HEK293 (cell line): ENCODE results near the gene ZNF764.
A peak's percentile ranks its signal among the peaks of the same experiment; 100 is the strongest.

ENCODE experiments used
- CTCF ChIA-PET: fragments of 350-600 bp; formaldehyde crosslinking; extraction: SDS; loops from one replicate; lab custom pipeline; 2021; ENCODE audit warnings: antibody characterized with exemption; lab: Yijun Ruan, JAX
- POLR2A ChIA-PET: fragments of 300-600 bp; formaldehyde crosslinking; extraction: SDS; loops from one replicate; lab custom pipeline; 2020; ENCODE audit warnings: antibody characterized with exemption, inconsistent platforms; lab: Yijun Ruan, JAX
- H3K27ac ChIP-seq: fragments of 200-500 bp; sonication (Bioruptor generic); 2 replicates; pipeline ENCODE4 v1.5.1; 2014; ENCODE audit warnings: low read depth, low read length, control low read depth, inconsistent platforms; ENCODE audit errors: extremely low read depth
- H3K36me3 ChIP-seq, 2 experiments: fragments of 200-500 bp in 1 of 2; sonication (Bioruptor generic) in 1 of 2; 1 replicate in 1 of 2; 2 replicates in 1 of 2; pipeline ENCODE4 v1.5.1; 2014 to 2017; ENCODE audit warnings: inconsistent platforms in 2 of 2, low read length in 2 of 2; ENCODE audit not compliant: control insufficient read depth in 2 of 2, insufficient read depth in 1 of 2
- H3K4me1 ChIP-seq: fragments of 200-500 bp; sonication (Bioruptor generic); 2 replicates; pipeline ENCODE4 v1.5.1; 2014; ENCODE audit warnings: mild to moderate bottlenecking, low read length, inconsistent platforms; ENCODE audit not compliant: control insufficient read depth, insufficient read depth
- H3K4me3 ChIP-seq: 2 replicates; pipeline ENCODE4 v1.5.1; 2011; ENCODE audit warnings: low read depth, mild to moderate bottlenecking, control low read depth, low read length, moderate library complexity
- H3K9me3 ChIP-seq: fragments of 200-500 bp; sonication (Bioruptor generic); 2 replicates; pipeline ENCODE4 v1.5.1; 2014; ENCODE audit warnings: low read depth, low read length, inconsistent platforms; ENCODE audit not compliant: control insufficient read depth, insufficient read depth
- EGR2 ChIP-seq: fragments of 450-650 bp; formaldehyde crosslinking; IDR thresholded peaks from 2 replicates; pipeline ENCODE4 v1.5.1; 2016; ENCODE audit warnings: low read depth, missing biosample characterization, missing genetic modification characterization
- FEZF1 ChIP-seq: fragments of 450-650 bp; formaldehyde crosslinking; IDR thresholded peaks from 2 replicates; pipeline ENCODE4 v1.5.1; 2016; ENCODE audit warnings: missing biosample characterization, missing genetic modification characterization
- GLI4 ChIP-seq: fragments of 450-650 bp; formaldehyde crosslinking; IDR thresholded peaks from 2 replicates; pipeline ENCODE4 v1.5.1; 2016; ENCODE audit warnings: missing biosample characterization, missing genetic modification characterization
- IKZF3 ChIP-seq: fragments of 450-650 bp; IDR thresholded peaks from 2 replicates; pipeline ENCODE4 v1.5.0; 2018; ENCODE audit warnings: missing biosample characterization, mild to moderate bottlenecking, missing genetic modification characterization, moderate library complexity
- KLF1 ChIP-seq: fragments of 450-650 bp; formaldehyde crosslinking; IDR thresholded peaks from 2 replicates; pipeline ENCODE4 v1.5.1; 2016; ENCODE audit warnings: missing biosample characterization, missing genetic modification characterization
- MZF1 ChIP-seq: fragments of 450-650 bp; formaldehyde crosslinking; IDR thresholded peaks from 2 replicates; pipeline ENCODE4 v1.5.1; 2017; ENCODE audit warnings: missing biosample characterization, missing genetic modification characterization, borderline replicate concordance
- TCF7L2 ChIP-seq: IDR thresholded peaks from 2 replicates; pipeline ENCODE4 v1.6.1; 2011; ENCODE audit warnings: low read depth, mild to moderate bottlenecking, inconsistent platforms, low read length, moderate library complexity, borderline replicate concordance
- ZBTB20 ChIP-seq: fragments of 450-650 bp; formaldehyde crosslinking; IDR thresholded peaks from 2 replicates; pipeline ENCODE4 v1.5.1; 2016; ENCODE audit warnings: missing biosample characterization, missing genetic modification characterization
- ZBTB21 ChIP-seq: fragments of 450-650 bp; formaldehyde crosslinking; IDR thresholded peaks from 2 replicates; pipeline ENCODE4 v1.5.1; 2017; ENCODE audit warnings: missing biosample characterization, missing genetic modification characterization
- ZBTB48 ChIP-seq: fragments of 450-650 bp; formaldehyde crosslinking; IDR thresholded peaks from 2 replicates; pipeline ENCODE4 v1.5.1; 2016; ENCODE audit warnings: missing biosample characterization, missing genetic modification characterization
- ZEB2 ChIP-seq: fragments of 450-650 bp; formaldehyde crosslinking; IDR thresholded peaks from 2 replicates; pipeline ENCODE4 v1.5.1; 2016; ENCODE audit warnings: missing biosample characterization, missing genetic modification characterization
- ZFHX2 ChIP-seq: fragments of 450-650 bp; formaldehyde crosslinking; conservative IDR thresholded peaks from 2 replicates; pipeline ENCODE4 v1.5.1; 2016; ENCODE audit warnings: missing biosample characterization, missing genetic modification characterization
- ZFP41 ChIP-seq: fragments of 450-650 bp; formaldehyde crosslinking; IDR thresholded peaks from 2 replicates; pipeline ENCODE4 v1.5.1; 2016; ENCODE audit warnings: missing biosample characterization, missing genetic modification characterization, borderline replicate concordance
- ZFP69B ChIP-seq: fragments of 450-650 bp; formaldehyde crosslinking; IDR thresholded peaks from 2 replicates; pipeline ENCODE4 v1.5.1; 2016; ENCODE audit warnings: missing biosample characterization, missing genetic modification characterization
- ZIC2 ChIP-seq: fragments of 450-650 bp; formaldehyde crosslinking; IDR thresholded peaks from 2 replicates; pipeline ENCODE4 v1.5.1; 2016; ENCODE audit warnings: missing biosample characterization, missing genetic modification characterization
- ZNF132 ChIP-seq: fragments of 450-650 bp; formaldehyde crosslinking; IDR thresholded peaks from 2 replicates; pipeline ENCODE4 v1.5.1; 2017; ENCODE audit warnings: missing biosample characterization, missing genetic modification characterization, borderline replicate concordance
- ZNF223 ChIP-seq: fragments of 450-650 bp; formaldehyde crosslinking; IDR thresholded peaks from 2 replicates; pipeline ENCODE4 v1.5.1; 2016; ENCODE audit warnings: missing biosample characterization, missing genetic modification characterization
- ZNF248 ChIP-seq: fragments of 450-650 bp; formaldehyde crosslinking; IDR thresholded peaks from 2 replicates; pipeline ENCODE4 v1.5.1; 2017; ENCODE audit warnings: missing biosample characterization, missing genetic modification characterization
- ZNF335 ChIP-seq: fragments of 450-650 bp; formaldehyde crosslinking; conservative IDR thresholded peaks from 2 replicates; pipeline ENCODE4 v1.5.1; 2016; ENCODE audit warnings: missing biosample characterization, missing genetic modification characterization
- ZNF362 ChIP-seq: fragments of 450-650 bp; formaldehyde crosslinking; IDR thresholded peaks from 2 replicates; pipeline ENCODE4 v1.5.1; 2016; ENCODE audit warnings: missing biosample characterization, missing genetic modification characterization
- ZNF530 ChIP-seq: fragments of 450-650 bp; formaldehyde crosslinking; IDR thresholded peaks from 2 replicates; pipeline ENCODE4 v1.5.1; 2016; ENCODE audit warnings: low read depth, missing biosample characterization, missing genetic modification characterization
- ZNF558 ChIP-seq: fragments of 450-650 bp; formaldehyde crosslinking; IDR thresholded peaks from 2 replicates; pipeline ENCODE4 v1.5.1; 2016; ENCODE audit warnings: missing biosample characterization, missing genetic modification characterization
- ZNF610 ChIP-seq: fragments of 450-650 bp; formaldehyde crosslinking; IDR thresholded peaks from 2 replicates; pipeline ENCODE4 v1.5.1; 2016; ENCODE audit warnings: missing biosample characterization, missing genetic modification characterization, borderline replicate concordance
- ZNF658 ChIP-seq: fragments of 450-650 bp; formaldehyde crosslinking; IDR thresholded peaks from 2 replicates; pipeline ENCODE4; 2016; ENCODE audit warnings: missing biosample characterization, missing genetic modification characterization
- ZNF660 ChIP-seq: fragments of 450-650 bp; IDR thresholded peaks from 2 replicates; pipeline ENCODE4 v1.5.1; 2018; ENCODE audit warnings: missing biosample characterization, mild to moderate bottlenecking, missing genetic modification characterization
- ZNF670 ChIP-seq: fragments of 450-650 bp; formaldehyde crosslinking; IDR thresholded peaks from 2 replicates; pipeline ENCODE4 v1.5.1; 2016; ENCODE audit warnings: missing biosample characterization, missing genetic modification characterization, low read depth
- ZNF707 ChIP-seq: fragments of 450-650 bp; formaldehyde crosslinking; IDR thresholded peaks from 2 replicates; pipeline ENCODE4 v1.5.1; 2016; ENCODE audit warnings: missing biosample characterization, missing genetic modification characterization
- ZNF747 ChIP-seq: fragments of 450-650 bp; formaldehyde crosslinking; IDR thresholded peaks from 2 replicates; pipeline ENCODE4 v1.5.1; 2016; ENCODE audit warnings: missing biosample characterization, missing genetic modification characterization
- ZNF785 ChIP-seq: fragments of 450-650 bp; formaldehyde crosslinking; IDR thresholded peaks from 2 replicates; pipeline ENCODE4 v1.5.1; 2016; ENCODE audit warnings: missing biosample characterization, missing genetic modification characterization
- ZSCAN4 ChIP-seq: fragments of 450-650 bp; formaldehyde crosslinking; IDR thresholded peaks from 2 replicates; pipeline ENCODE4 v1.5.1; 2017; ENCODE audit warnings: missing biosample characterization, missing genetic modification characterization
- TF ChIP-seq, protein P1 (sequence below): fragments of 450-650 bp; formaldehyde crosslinking; IDR thresholded peaks from 2 replicates; pipeline ENCODE4 v1.5.1; 2016; ENCODE audit warnings: missing biosample characterization, missing genetic modification characterization
- TF ChIP-seq, protein P2 (sequence below): fragments of 450-650 bp; formaldehyde crosslinking; optimal IDR thresholded peaks from 2 replicates; pipeline ENCODE3; 2016; ENCODE audit warnings: missing biosample characterization, mild to moderate bottlenecking, missing genetic modification characterization

Gene ZNF764

GRCh38 chr16:30543067-30543466 lies 15.1 kb downstream of the ZNF764 start (continued):
- no peak for TF ChIP-seq ZFP69B (tag by site-specific recombination)
- peak; percentile 78 for TF ChIP-seq ZFHX2 (tag by site-specific recombination)
- no peak for TF ChIP-seq ZIC2 (tag by site-specific recombination)
- TF ChIP-seq ZNF785 (tag by site-specific recombination), result no peak
- peak; percentile 89 for TF ChIP-seq EGR2 (tag by site-specific recombination)
- TF ChIP-seq MZF1 (tag by site-specific recombination), result no peak

DNA sequence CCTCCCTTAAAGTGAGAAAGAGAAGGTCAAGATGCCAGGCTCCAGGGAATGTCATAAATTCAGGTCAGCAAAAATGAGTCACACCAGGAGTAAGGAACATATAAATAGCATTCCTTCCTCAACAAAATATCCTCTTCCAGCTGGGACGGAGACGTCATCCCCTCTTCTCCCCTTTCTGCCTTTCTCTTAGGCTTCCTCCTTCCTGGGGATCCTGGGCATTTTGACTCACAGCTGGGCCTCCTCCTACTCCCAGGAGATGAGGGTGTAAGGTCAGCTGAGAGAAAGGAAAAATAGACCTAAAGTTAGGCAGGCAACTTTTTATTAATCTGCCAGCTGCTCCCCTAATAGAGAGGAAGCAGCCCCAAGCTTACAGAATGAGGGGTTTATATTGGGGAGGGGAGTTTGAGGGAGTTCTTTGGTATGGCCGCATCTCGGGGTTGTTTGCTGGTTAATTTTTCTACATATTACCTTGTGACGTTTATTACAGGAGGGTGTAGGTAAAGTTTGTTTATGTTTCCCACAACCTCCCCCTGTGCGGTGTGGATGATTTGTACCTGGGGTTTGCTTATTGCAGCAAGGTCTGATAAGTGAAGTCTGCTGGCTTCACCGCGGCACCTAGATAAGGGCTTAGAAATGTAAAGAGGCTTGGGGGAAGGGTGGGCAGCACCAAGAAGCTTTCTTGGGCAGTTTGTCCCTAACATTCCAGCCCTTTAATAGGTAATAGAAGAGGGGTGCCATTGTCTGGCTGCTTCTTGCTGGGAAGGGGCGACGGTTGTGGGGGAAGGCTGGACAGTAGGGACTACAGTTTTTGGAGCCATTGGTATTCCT lies 16.5 kb downstream of the ZNF764 start:
- H3K4me1 ChIP-seq, result peaks cover 6% of the 10 kb centered on the region; the same call in 1 of the 2 replicates
- ChIA-PET CTCF (interaction anchor here (0.6 to 1.1 kb wide), 4 partner anchors 8 to 73 kb away, joined by 3 to 6 read pairs (median 4); no protein-coding TSS in a partner anchor), POLR2A (interaction anchor here (0.8 to 3.1 kb wide), 5 partner anchors 12 to 92 kb away, joined by 3 to 12 read pairs (median 5); partner anchors contain the start of genes ZNF688 and ZNF764)
- no peaks in the 10 kb centered on the region for H3K36me3 ChIP-seq
- H3K27ac ChIP-seq, result no peak overlapping the region
- H3K4me3 ChIP-seq, result no peak overlapping the region
- no peaks in the 10 kb centered on the region for H3K9me3 ChIP-seq
- TF ChIP-seq MZF1 (tag by site-specific recombination) (no peak), GLI4 (tag by site-specific recombination) (no peak), ZNF223 (no peak), ZNF747 (tag by site-specific recombination) (no peak), TCF7L2 (no peak), ZNF670 (no peak), ZFP41 (tag by site-specific recombination) (no peak), ZSCAN4 (tag by site-specific recombination) (no peak), FEZF1 (no peak), ZNF132 (no peak), ZNF660 (tag by site-specific recombination) (peak; percentile 38; the same call in 1 of the 2 replicates), ZBTB20 (no peak), ZNF335 (tag by site-specific recombination) (peak; percentile 40; the same call in 1 of the 2 replicates), ZBTB21 (tag by site-specific recombination) (peak; percentile 47; the same call in 1 of the 2 replicates), ZNF530 (tag by site-specific recombination) (no peak), ZBTB48 (tag by site-specific recombination) (no peak; the same call in 1 of the 2 replicates), ZNF362 (tag by site-specific recombination) (no peak), ZNF558 (tag by site-specific recombination) (no peak), ZNF610 (no peak), KLF1 (no peak), ZEB2 (tag by site-specific recombination) (0 out of 2 replicates have a peak, but pooled peaks have one; percentile 23), ZFHX2 (tag by site-specific recombination) (peak; percentile 51; the same call in 1 of the 2 replicates), ZIC2 (tag by site-specific recombination) (peak; percentile 76), IKZF3 (peak; percentile 51), ZNF707 (tag by site-specific recombination) (no peak), ZNF658 (tag by site-specific recombination) (no peak), ZNF248 (tag by site-specific recombination) (no peak)
- TF ChIP-seq, protein P1, sequence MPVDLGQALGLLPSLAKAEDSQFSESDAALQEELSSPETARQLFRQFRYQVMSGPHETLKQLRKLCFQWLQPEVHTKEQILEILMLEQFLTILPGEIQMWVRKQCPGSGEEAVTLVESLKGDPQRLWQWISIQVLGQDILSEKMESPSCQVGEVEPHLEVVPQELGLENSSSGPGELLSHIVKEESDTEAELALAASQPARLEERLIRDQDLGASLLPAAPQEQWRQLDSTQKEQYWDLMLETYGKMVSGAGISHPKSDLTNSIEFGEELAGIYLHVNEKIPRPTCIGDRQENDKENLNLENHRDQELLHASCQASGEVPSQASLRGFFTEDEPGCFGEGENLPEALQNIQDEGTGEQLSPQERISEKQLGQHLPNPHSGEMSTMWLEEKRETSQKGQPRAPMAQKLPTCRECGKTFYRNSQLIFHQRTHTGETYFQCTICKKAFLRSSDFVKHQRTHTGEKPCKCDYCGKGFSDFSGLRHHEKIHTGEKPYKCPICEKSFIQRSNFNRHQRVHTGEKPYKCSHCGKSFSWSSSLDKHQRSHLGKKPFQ, result no peak
- TF ChIP-seq, protein P2, sequence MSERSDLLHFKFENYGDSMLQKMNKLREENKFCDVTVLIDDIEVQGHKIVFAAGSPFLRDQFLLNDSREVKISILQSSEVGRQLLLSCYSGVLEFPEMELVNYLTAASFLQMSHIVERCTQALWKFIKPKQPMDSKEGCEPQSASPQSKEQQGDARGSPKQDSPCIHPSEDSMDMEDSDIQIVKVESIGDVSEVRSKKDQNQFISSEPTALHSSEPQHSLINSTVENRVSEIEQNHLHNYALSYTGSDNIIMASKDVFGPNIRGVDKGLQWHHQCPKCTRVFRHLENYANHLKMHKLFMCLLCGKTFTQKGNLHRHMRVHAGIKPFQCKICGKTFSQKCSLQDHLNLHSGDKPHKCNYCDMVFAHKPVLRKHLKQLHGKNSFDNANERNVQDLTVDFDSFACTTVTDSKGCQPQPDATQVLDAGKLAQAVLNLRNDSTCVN (tag by site-specific recombination), result no peak
